Caco-2 (cell line): Measurements from ENCODE around the gene TAGAP. TPM values are rescaled to one million over a fixed set of nuclear protein-coding genes. Genes with fewer than 3 reads are reported as not detected.

Experiments used
- Bru-seq: library from RNA; stranded (reverse); fragments of 400-500 nt; gene quantifications from one replicate; lab custom pipeline; 2021; lab: Mats Ljungman, UMichigan
- BruChase-seq, 2 experiments: library from RNA; stranded (reverse); fragments of 400-500 nt; gene quantifications; one replicate each; lab custom pipeline; 2021; lab: Mats Ljungman, UMichigan
- BruUV-seq: library from RNA; stranded (reverse); fragments of 400-500 nt; replicated peaks from 2 replicates; lab custom pipeline; 2021; lab: Mats Ljungman, UMichigan
- CTCF ChIA-PET: fragments of 300-600 bp; sonication (Branson Sonifier 250); formaldehyde crosslinking; loops from one replicate; lab custom pipeline; 2022; ENCODE audit warnings: antibody characterized with exemption; lab: Charles Lee
- POLR2A ChIA-PET: fragments of 300-600 bp; sonication (Branson Sonifier 250); formaldehyde crosslinking; loops from one replicate; lab custom pipeline; 2022; ENCODE audit warnings: antibody characterized with exemption; lab: Charles Lee
- DNase-seq, 2 experiments: peaks; one replicate each; pipeline versions ENCODE4 v3.0.0 to v3.0.0-alpha.2; 2020 to 2022
- H3K27me3 ChIP-seq: replicated peaks from 2 replicates; pipeline ENCODE4 v1.6.0; 2011; ENCODE audit warnings: low read length; ENCODE audit not compliant: control insufficient read depth, insufficient read depth
- H3K36me3 ChIP-seq: 2 replicates; pipeline ENCODE4 v1.5.1; 2011; ENCODE audit warnings: low read length; ENCODE audit not compliant: control insufficient read depth, insufficient read depth
- H3K4me1 ChIP-seq: fragments of 250-450 bp; sonication (Bioruptor Pico); 2 replicates; pipeline ENCODE4 v1.5.1; 2020; ENCODE audit warnings: mild to moderate bottlenecking
- H3K4me3 ChIP-seq: 2 replicates; pipeline ENCODE4 v1.5.1; 2011; ENCODE audit warnings: low read depth, mild to moderate bottlenecking, control low read depth, low read length
- H3K9me3 ChIP-seq: fragments of 250-450 bp; sonication (Bioruptor Pico); 2 replicates; pipeline ENCODE4 v1.5.1; 2020; ENCODE audit warnings: mild to moderate bottlenecking, moderate library complexity
- H3K27ac Mint-ChIP-seq: one replicate; pipeline ENCODE4 v1.8.0; 2022; ENCODE audit warnings: mixed read lengths; ENCODE audit not compliant: unreplicated experiment
- H3K27me3 Mint-ChIP-seq: one replicate; pipeline ENCODE4 v1.8.0; 2022; ENCODE audit warnings: mixed read lengths; ENCODE audit not compliant: insufficient read depth, unreplicated experiment
- H3K36me3 Mint-ChIP-seq: one replicate; pipeline ENCODE4 v1.8.0; 2022; ENCODE audit warnings: mild to moderate bottlenecking, mixed read lengths; ENCODE audit not compliant: insufficient read depth, unreplicated experiment
- H3K4me1 Mint-ChIP-seq: one replicate; pipeline ENCODE4 v1.8.0; 2022; ENCODE audit warnings: low read depth, mixed read lengths; ENCODE audit not compliant: unreplicated experiment
- H3K4me3 Mint-ChIP-seq: one replicate; pipeline ENCODE4 v1.8.0; 2022; ENCODE audit warnings: mild to moderate bottlenecking, moderate library complexity, mixed read lengths; ENCODE audit not compliant: unreplicated experiment
- H3K9me3 Mint-ChIP-seq: one replicate; pipeline ENCODE4 v1.8.0; 2022; ENCODE audit warnings: mixed read lengths; ENCODE audit not compliant: unreplicated experiment
- intact Hi-C: fragments of 100-400 bp; cut with micrococcal nuclease; formaldehyde crosslinking; loops from one replicate; pipeline ENCODE4 v1.10.0; 2022; ENCODE audit not compliant: unreplicated experiment
- long read RNA-seq: library from polyadenylated mRNA; stranded (forward); transcript quantifications from one replicate; pipeline ENCODE4 v2.0.0, GENCODE V29; 2022
- total RNA-seq: library from RNA; stranded (reverse); gene quantifications from 2 replicates; pipeline ENCODE4 v1.2.3, GENCODE V29; 2022
- TF ChIP-seq, protein P1 (sequence below), 2 experiments: fragments of 200-600 bp in 1 of 2; IDR thresholded peaks; 1 replicate in 1 of 2; 2 replicates in 1 of 2; pipeline versions ENCODE4 v1.5.1 to v1.8.0; 2011 to 2022; ENCODE audit warnings: antibody characterized with exemption in 1 of 2, control low read depth in 1 of 2, inconsistent platforms in 1 of 2, low read depth in 1 of 2, low read length in 1 of 2, mild to moderate bottlenecking in 1 of 2, moderate library complexity in 1 of 2; ENCODE audit not compliant: insufficient read depth in 1 of 2, severe bottlenecking in 1 of 2, unreplicated experiment in 1 of 2

TAGAP gene, protein sequence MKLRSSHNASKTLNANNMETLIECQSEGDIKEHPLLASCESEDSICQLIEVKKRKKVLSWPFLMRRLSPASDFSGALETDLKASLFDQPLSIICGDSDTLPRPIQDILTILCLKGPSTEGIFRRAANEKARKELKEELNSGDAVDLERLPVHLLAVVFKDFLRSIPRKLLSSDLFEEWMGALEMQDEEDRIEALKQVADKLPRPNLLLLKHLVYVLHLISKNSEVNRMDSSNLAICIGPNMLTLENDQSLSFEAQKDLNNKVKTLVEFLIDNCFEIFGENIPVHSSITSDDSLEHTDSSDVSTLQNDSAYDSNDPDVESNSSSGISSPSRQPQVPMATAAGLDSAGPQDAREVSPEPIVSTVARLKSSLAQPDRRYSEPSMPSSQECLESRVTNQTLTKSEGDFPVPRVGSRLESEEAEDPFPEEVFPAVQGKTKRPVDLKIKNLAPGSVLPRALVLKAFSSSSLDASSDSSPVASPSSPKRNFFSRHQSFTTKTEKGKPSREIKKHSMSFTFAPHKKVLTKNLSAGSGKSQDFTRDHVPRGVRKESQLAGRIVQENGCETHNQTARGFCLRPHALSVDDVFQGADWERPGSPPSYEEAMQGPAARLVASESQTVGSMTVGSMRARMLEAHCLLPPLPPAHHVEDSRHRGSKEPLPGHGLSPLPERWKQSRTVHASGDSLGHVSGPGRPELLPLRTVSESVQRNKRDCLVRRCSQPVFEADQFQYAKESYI
- total RNA-seq (not detected in 2 replicates), Bru-seq, nascent RNA (percentile 8 among the genes with signal in this experiment), BruChase-seq, experiment 1, labeled RNA remaining after a 2-hour chase (not detected), BruChase-seq, experiment 2, labeled RNA remaining after a 6-hour chase (not detected)
- long read RNA-seq = 0 reads

DNA sequence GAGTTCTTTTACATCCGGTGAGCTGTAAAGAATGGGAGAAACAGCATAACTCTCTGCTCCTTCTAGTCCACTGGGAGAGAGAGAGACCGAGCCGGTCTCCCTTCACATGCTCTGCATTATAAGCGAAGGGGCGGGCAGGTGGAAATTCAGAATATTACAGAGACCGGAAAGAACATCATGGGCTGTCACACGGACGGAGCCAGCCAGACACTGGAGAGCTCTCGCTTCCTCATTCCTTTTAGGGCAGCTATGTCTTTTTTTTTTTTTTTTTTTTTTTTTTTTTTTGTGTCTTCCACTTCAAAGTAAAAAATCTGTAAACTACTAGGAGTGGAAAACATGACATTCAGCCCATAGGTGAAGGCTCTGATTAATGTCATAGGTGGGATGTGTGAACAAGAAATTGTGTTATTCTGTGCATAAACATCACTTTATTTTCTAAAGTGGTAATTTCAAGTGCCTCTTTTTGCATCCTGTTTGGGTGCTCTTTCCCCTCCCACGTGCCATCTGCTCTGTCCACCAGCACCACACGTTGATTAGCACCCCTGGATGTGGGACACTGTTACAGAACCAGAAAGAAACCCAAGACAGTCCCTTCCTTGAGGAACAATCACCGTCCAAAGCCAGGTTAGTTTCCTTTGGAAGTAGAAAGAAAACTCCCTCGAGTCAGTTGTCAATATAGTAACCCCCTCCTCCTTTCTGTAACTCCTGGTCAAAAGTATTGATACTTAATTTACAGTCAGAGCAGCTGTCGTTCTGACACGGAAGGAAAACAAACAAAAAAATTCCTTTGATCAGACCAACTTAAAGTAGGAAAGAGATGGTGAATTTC is at the start of gene TAGAP:
TAGAP (minus strand) TSS at position 93 of the 829 bp plus-strand sequence. CDS start 845 bp downstream, outside the sequence.
- Histone ChIP-seq H3K4me3 (no peak within 1 kb of the TSS), H3K9me3 (no peaks in the 10 kb centered on the region), H3K27me3 (no peaks in the 10 kb centered on the region), H3K4me1 (no peaks in the 10 kb centered on the region), H3K36me3 (no peaks in the 10 kb centered on the region)
- H3K4me3 Mint-ChIP-seq = no peak within 1 kb of the TSS
- no TSS peak for BruUV-seq
- TF ChIP-seq, protein P1, sequence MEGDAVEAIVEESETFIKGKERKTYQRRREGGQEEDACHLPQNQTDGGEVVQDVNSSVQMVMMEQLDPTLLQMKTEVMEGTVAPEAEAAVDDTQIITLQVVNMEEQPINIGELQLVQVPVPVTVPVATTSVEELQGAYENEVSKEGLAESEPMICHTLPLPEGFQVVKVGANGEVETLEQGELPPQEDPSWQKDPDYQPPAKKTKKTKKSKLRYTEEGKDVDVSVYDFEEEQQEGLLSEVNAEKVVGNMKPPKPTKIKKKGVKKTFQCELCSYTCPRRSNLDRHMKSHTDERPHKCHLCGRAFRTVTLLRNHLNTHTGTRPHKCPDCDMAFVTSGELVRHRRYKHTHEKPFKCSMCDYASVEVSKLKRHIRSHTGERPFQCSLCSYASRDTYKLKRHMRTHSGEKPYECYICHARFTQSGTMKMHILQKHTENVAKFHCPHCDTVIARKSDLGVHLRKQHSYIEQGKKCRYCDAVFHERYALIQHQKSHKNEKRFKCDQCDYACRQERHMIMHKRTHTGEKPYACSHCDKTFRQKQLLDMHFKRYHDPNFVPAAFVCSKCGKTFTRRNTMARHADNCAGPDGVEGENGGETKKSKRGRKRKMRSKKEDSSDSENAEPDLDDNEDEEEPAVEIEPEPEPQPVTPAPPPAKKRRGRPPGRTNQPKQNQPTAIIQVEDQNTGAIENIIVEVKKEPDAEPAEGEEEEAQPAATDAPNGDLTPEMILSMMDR (IDR thresholded peaks at IDR 0.05; ENCODE audit: insufficient read depth in 1 of 2, low read depth in 1 of 2, low read length in 1 of 2, severe bottlenecking in 1 of 2, unreplicated experiment in 1 of 2) = no peak
- H3K27ac Mint-ChIP-seq = no peak within 1 kb of the TSS
- H3K4me1 Mint-ChIP-seq = no peaks in the 10 kb centered on the region
- no peaks in the 10 kb centered on the region for H3K36me3 Mint-ChIP-seq
- POLR2A ChIA-PET = interaction anchor here (0.6 kb wide), 1 partner anchor 46 kb away, joined by 4 read pairs; no protein-coding TSS in a partner anchor
- CTCF ChIA-PET = no interaction called here
- no peaks in the 10 kb centered on the region for H3K9me3 Mint-ChIP-seq
- intact Hi-C loops = no loop called here
- peak in 1 of 2 experiments; percentile 12 for DNase-seq
- peaks cover 19% of the 10 kb centered on the region for H3K27me3 Mint-ChIP-seq

DNA sequence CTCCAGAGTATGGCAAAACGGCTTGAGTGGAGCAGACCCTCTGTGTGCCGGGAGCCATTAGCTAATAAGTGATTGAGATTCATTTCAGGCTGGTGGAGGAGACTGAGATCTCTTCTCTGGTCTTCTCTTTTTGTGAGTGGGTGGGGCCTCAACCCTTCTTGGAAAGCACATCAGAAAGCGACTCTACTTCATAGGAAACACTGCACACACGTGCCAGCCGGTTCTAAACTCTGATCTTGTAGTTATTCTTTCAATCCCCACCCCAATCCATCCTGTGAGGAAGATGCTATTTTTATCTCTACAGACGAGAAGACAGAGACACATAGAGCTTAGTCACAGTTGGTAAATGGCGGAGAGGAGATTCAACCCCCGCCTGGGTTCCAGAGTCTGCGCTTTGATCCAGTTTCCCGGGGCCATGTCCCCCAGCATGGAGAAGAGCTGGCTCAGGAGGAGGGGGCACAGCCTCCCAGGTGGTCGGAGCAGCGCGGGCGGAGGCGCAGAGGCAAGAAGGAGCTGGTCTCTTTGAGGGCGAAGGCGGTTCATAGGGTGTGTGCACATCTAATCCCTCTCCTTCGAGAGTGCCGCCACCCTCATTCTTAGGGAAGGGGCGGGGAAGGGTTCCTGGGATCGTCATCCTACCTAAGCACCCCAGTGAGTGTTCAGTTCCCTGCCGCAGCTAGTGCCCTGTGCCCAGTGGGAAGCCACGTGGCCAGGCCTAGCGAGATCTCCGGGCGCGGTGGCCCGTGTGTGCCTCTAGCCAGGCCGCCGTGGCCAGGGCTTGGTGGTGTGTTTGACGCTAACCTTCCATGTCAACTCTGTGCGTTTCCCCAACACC is 49.0 kb upstream of the TAGAP start:
- Mint-ChIP-seq H3K36me3 (no peaks in the 10 kb centered on the region), H3K9me3 (no peaks in the 10 kb centered on the region), H3K27ac (no peak overlapping the region), H3K4me1 (no peaks in the 10 kb centered on the region), H3K27me3 (peaks cover 7% of the 10 kb centered on the region), H3K4me3 (no peak overlapping the region)
- H3K4me3 ChIP-seq = no peak overlapping the region
- no peak for DNase-seq
- ChIA-PET CTCF (no interaction called here), POLR2A (no interaction called here)
- TF ChIP-seq, protein P1 (IDR thresholded peaks at IDR 0.05; ENCODE audit: insufficient read depth in 1 of 2, low read depth in 1 of 2, low read length in 1 of 2, severe bottlenecking in 1 of 2, unreplicated experiment in 1 of 2) = no peak
- intact Hi-C loops = no loop called here
- no peaks in the 10 kb centered on the region; the same call in 1 of the 2 replicates for H3K27me3 ChIP-seq
- no peaks in the 10 kb centered on the region for H3K36me3 ChIP-seq
- no peaks in the 10 kb centered on the region for H3K9me3 ChIP-seq
- no TSS peak for BruUV-seq
- no peaks in the 10 kb centered on the region for H3K4me1 ChIP-seq
